Liver (tissue), 3 donors: Measurements from ENCODE around the gene RAB43.

ENCODE experiments used
- CTCF ChIP-seq: fragments of 150-350 bp; IDR thresholded peaks from 2 replicates; pipeline ENCODE4 v1.5.1; 2017; ENCODE audit warnings: improper control_type of control experiment, low read depth, low read length; ENCODE audit not compliant: missing input control
- JUND ChIP-seq, 2 donors: IDR thresholded peaks; 2 replicates each; pipeline ENCODE4 v1.6.1; 2016; ENCODE audit warnings: antibody characterized with exemption in 2 of 2
- ZBTB33 ChIP-seq: IDR thresholded peaks from 2 replicates; pipeline ENCODE4 v1.6.1; 2016; ENCODE audit warnings: antibody characterized with exemption
- TF ChIP-seq, protein P1 (sequence below): IDR thresholded peaks from 2 replicates; pipeline ENCODE4 v1.6.1; 2016; ENCODE audit warnings: antibody characterized with exemption
- TF ChIP-seq, protein P2 (sequence below): IDR thresholded peaks from 2 replicates; pipeline ENCODE4 v1.6.1; 2016; ENCODE audit warnings: antibody characterized with exemption
- donor health status: healthy.
- donor health status: healthy.

- TF ChIP-seq, protein P1, sequence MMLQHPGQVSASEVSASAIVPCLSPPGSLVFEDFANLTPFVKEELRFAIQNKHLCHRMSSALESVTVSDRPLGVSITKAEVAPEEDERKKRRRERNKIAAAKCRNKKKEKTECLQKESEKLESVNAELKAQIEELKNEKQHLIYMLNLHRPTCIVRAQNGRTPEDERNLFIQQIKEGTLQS: no peak
- TF ChIP-seq CTCF (no peak), ZBTB33 (no peak), JUND (IDR thresholded peaks at IDR 0.05) (no peak)
- TF ChIP-seq, protein P2, sequence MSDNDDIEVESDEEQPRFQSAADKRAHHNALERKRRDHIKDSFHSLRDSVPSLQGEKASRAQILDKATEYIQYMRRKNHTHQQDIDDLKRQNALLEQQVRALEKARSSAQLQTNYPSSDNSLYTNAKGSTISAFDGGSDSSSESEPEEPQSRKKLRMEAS: no peak
Observed at GRCh38 chr3:129060276-129061022, 61.2 kb downstream of the RAB43 start, which contains the start of gene GP9.
